AG10803 (cell line): ENCODE results near the gene SPATA46.
"Not testable (repeated sequence)": the region's sequence is repeated elsewhere in the genome, so short reads cannot be mapped to it uniquely, and the experiment has no call there.

ENCODE experiments used
- DNase-seq: peaks from one replicate; pipeline ENCODE4 v3.0.0; 2010; ENCODE audit warnings: low read depth
- H3K4me3 ChIP-seq: 2 replicates; pipeline ENCODE4 v1.5.1; 2011; ENCODE audit warnings: mild to moderate bottlenecking, low read length, control low read depth
- CTCF ChIP-seq: conservative IDR thresholded peaks from 2 replicates; pipeline ENCODE4 v1.5.1; 2011; ENCODE audit warnings: mild to moderate bottlenecking, low read length, control low read depth, inconsistent platforms

The SPATA46 gene

GRCh38 chr1:162353078-162353477 lies 23.6 kb downstream of the SPATA46 start:
- H3K4me3 ChIP-seq = no peak overlapping the region
- TF ChIP-seq CTCF = no peak
- no peak for DNase-seq

GRCh38 chr1:162351874-162352273 lies 24.8 kb downstream of the SPATA46 start:
- not testable (repeated sequence) for DNase-seq, H3K4me3 ChIP-seq

GRCh38 chr1:162351246-162351842 lies 25.3 kb downstream of the SPATA46 start:
- no peak for DNase-seq
- no peak for TF ChIP-seq CTCF
- H3K4me3 ChIP-seq = no peak overlapping the region

- no peak overlapping the region for H3K4me3 ChIP-seq
- no peak for TF ChIP-seq CTCF
- DNase-seq = peak; percentile 72
These were observed 26.9 kb downstream of the SPATA46 start for GRCh38 chr1:162349635-162350330.

GRCh38 chr1:162347281-162347680 lies 29.4 kb downstream of the SPATA46 start:
- no peak for TF ChIP-seq CTCF
- no peak overlapping the region for H3K4me3 ChIP-seq
- no peak for DNase-seq

GRCh38 chr1:162343470-162343869 lies 33.2 kb downstream of the SPATA46 start:
- H3K4me3 ChIP-seq = no peak overlapping the region
- no peak for DNase-seq
- no peak for TF ChIP-seq CTCF

- no peak for TF ChIP-seq CTCF
- H3K4me3 ChIP-seq = no peak overlapping the region
- no peak for DNase-seq
These were observed 34.1 kb downstream of the SPATA46 start for GRCh38 chr1:162342452-162342983.
